ENCODE measurements around the gene CAP2.

DNA sequence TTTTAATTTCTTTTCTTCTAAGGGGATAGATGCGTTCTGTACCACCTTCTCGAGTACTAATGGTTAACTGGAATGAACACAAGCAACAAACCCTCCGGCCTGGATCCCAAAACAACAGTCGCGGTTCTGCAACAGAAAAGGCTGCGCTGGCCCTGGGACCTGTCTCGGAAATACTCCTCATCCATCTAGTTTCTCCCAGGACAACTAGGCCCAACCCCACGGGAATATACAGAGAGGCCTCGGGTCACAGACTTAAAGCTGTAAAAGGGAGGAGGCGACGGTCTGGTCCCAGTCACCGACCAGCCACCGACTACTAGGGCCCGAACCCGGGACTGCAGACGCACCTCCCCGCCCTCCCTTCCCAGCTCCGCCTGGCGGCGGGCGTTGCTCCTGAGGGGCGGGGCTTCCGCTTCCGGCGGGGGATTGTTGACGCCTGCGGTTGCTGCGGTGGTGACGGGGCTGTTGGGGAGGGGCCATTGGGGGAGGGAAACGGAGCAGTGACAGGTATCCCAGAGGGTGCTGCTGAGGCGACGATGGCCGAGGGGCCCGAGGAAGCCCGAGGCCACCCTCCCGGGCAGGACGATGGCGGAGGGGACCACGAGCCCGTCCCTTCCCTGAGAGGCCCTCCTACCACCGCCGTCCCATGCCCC lies 206.6 kb downstream of the CAP2 start, which contains the start of gene FAM8A1:
- TF ChIP-seq, protein P1, sequence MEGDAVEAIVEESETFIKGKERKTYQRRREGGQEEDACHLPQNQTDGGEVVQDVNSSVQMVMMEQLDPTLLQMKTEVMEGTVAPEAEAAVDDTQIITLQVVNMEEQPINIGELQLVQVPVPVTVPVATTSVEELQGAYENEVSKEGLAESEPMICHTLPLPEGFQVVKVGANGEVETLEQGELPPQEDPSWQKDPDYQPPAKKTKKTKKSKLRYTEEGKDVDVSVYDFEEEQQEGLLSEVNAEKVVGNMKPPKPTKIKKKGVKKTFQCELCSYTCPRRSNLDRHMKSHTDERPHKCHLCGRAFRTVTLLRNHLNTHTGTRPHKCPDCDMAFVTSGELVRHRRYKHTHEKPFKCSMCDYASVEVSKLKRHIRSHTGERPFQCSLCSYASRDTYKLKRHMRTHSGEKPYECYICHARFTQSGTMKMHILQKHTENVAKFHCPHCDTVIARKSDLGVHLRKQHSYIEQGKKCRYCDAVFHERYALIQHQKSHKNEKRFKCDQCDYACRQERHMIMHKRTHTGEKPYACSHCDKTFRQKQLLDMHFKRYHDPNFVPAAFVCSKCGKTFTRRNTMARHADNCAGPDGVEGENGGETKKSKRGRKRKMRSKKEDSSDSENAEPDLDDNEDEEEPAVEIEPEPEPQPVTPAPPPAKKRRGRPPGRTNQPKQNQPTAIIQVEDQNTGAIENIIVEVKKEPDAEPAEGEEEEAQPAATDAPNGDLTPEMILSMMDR (IDR thresholded peaks at IDR 0.05 in 8 of 11, conservative IDR thresholded peaks at IDR 0.05 in 3 of 11) = peak; percentile 46 to 89 (median 75)
- TF ChIP-seq POLR2A (IDR thresholded peaks at IDR 0.05) = peak in 2 of 3 donors; percentile 30 to 65
